HFF-Myc (cell line): Measurements from ENCODE around the gene UBE2D2.

Experiments used
- DNase-seq: peaks from one replicate; pipeline ENCODE4 v3.0.0-alpha.2; 2011; ENCODE audit warnings: low read depth; ENCODE audit errors: extremely low read depth
- H3K4me3 ChIP-seq: replicated peaks from 2 replicates; pipeline ENCODE4 v1.5.1; 2011; ENCODE audit warnings: low read depth, mild to moderate bottlenecking, control low read depth, low read length
- TF ChIP-seq, protein P1 (sequence below): IDR thresholded peaks from 2 replicates; pipeline ENCODE4 v1.5.1; 2012; ENCODE audit warnings: mild to moderate bottlenecking, low read depth, low read length, control low read depth; ENCODE audit errors: missing control alignments

UBE2D2 gene

DNA sequence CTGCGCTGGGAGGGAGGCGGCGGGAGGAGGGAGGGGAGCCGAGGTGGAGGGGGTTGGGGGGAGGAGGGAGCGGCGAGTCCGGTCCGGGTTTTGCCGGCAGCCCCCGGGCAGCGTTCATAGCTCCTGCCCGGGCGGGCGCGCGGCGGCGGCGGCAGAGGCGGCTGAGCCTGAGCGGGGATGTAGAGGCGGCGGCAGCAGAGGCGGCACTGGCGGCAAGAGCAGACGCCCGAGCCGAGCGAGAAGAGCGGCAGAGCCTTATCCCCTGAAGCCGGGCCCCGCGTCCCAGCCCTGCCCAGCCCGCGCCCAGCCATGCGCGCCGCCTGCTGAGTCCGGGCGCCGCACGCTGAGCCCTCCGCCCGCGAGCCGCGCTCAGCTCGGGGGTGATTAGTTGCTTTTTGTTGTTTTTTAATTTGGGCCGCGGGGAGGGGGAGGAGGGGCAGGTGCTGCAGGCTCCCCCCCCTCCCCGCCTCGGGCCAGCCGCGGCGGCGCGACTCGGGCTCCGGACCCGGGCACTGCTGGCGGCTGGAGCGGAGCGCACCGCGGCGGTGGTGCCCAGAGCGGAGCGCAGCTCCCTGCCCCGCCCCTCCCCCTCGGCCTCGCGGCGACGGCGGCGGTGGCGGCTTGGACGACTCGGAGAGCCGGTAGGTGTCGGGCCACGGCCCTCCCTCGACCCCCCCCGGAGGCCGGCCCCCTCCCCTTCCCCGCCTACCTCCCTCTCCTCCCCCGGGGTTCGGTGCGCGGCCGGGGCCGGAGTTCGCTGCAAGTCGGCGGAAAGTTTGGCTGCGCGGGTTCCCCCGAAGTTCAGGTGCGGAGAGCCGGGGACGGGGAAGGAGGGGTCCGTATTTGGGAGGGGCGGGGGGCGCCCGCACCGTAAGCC, 87.3 kb downstream of the UBE2D2 start, which contains the start of gene CXXC5:
CXXC5 (plus strand) TSS at position 145 of the 877 bp plus-strand sequence. CDS start 32,175 bp downstream, outside the sequence.
- DNase-seq = no peak
- H3K4me3 ChIP-seq = peak within 1 kb of the TSS; percentile 62
- TF ChIP-seq, protein P1, sequence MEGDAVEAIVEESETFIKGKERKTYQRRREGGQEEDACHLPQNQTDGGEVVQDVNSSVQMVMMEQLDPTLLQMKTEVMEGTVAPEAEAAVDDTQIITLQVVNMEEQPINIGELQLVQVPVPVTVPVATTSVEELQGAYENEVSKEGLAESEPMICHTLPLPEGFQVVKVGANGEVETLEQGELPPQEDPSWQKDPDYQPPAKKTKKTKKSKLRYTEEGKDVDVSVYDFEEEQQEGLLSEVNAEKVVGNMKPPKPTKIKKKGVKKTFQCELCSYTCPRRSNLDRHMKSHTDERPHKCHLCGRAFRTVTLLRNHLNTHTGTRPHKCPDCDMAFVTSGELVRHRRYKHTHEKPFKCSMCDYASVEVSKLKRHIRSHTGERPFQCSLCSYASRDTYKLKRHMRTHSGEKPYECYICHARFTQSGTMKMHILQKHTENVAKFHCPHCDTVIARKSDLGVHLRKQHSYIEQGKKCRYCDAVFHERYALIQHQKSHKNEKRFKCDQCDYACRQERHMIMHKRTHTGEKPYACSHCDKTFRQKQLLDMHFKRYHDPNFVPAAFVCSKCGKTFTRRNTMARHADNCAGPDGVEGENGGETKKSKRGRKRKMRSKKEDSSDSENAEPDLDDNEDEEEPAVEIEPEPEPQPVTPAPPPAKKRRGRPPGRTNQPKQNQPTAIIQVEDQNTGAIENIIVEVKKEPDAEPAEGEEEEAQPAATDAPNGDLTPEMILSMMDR = no peak

DNA sequence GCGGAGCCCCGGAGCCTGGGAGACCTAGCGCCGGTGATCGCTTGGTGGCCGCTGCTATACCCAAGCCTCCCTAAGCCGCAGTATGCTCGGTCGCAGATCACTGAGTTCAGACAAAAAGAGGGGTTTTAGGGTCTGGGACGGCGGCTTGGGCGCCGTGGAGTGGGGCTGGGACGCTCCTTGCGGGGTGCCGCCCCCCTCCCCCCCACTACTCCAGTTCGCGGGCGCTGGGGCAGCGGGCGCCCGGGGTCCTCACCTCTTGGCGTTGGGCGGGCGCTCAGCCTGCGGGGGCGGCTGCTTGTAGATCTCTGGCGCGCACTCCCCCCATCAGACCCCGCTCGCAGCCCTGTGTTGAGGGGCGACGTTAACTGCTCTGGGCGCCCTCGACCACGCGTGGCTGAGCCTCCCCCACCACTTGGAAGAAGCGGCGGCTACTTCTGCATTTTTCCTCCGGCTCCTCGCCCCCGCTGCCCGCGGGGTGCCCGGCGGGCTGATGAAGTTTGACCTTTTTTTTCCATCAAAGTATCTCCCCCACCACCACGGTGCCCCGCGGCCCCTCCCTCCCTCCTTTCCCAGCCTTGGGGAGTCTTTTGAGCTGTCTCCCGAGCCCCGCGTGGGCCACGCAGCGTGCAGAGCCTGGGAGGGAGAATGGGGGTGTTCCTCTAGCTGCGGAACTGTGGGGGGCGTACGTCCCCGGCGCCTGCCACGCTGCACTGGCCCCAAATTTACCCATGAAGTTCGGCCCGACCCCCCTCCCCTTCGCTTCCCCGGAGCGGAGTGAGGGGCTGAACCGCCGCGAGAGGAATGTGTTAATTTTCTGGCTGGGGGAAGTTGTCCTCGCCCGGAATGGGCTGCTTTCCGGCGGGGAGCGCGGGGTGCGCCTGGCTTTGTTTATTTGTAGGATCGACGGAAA, 88.2 kb downstream of the UBE2D2 start:
- peak overlapping the region; percentile 62 for H3K4me3 ChIP-seq
- TF ChIP-seq, protein P1 = no peak
- DNase-seq = no peak

DNA sequence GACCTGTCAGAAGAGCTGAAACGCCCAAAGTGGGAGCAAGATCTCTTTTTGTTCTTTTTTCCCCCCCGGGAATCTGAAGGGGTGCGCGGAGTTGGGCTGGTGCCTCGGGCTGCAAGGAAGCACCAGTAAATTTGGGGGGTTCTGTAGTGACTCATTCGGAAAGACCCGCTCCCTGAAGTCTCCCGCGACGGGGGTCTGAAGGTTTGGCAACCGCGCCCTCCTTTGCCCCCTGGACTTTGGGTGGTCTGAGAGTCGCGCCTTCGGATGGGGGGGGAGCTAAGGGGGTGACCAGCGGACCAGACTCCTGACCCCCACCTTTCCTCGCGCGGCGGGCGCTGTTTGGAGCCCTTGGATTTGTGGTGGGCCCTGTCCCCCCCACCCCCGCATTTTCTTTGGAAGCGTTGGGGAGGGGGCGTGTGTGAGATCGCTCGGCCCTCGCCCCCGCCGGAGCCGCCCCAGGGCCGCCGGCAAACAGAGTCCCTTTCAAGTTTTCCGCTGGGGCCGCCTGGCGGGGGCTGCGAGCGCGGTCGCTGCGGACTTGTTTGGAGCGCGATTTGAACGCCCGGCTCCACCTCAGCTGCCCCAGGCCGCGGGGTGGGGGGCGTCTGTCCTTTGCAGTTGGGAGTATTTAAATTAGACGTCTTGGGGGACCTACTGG, 89.0 kb downstream of the UBE2D2 start:
- peak overlapping the region; percentile 62 for H3K4me3 ChIP-seq
- no peak for DNase-seq
- TF ChIP-seq, protein P1 = no peak

DNA sequence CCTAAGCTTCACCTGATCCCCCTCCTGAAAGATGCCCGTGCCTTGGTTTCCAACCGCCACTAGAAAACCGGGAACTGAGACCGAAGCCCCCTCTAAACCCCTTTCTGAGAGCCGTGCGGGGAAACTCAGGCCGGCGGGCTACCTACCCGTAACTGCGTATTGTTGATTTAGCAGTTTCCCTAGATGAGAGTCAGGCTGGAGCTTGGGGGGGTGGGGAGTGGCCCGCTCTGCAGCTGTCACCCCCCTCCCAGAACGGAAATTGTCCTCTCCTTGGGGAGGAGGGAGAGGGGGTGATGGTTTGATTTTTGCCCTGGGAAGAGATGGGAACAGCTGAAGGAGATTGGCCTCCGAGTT, 89.5 kb downstream of the UBE2D2 start:
- peak overlapping the region; percentile 62 for H3K4me3 ChIP-seq
- TF ChIP-seq, protein P1 = no peak
- DNase-seq = no peak

DNA sequence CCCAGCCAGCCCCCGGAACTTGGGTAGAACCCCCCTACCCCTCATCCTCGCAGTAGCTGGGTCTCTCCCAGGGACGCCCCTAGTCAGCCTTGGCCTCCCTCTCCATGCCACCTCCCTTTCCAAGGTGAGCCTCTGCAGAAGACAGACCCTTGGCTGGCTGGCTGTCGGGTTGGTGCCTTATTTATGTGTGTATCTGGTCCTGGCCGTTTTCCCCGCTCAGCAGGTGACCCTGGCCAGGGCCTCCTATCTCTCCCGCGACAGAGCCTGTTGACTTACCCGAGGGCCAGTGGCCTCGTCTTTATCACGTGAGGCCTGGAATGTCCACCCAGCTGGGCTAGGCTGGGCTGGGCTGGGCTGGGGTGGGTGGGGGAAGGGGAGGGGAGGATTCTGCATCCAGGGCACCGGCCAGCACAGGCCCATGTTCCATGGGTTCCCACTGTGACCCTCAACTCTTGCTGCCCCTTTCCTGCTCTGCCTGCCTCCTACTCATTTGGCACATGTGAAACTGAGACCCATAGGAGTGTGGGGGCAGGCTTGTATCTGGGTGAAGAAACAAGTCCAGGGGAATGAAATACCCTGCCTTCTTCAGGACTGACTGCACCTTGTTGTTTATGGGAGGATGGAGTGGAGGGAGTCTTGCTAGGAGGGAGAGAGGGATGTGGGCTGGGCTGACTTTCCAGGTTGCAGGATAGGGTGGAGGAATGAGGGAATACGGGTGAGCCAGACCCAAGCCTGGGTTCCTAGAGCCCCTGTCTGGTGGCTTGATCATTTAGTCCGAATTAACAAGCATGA, 90.1 kb downstream of the UBE2D2 start:
- no peak for DNase-seq
- peak overlapping the region; percentile 62 for H3K4me3 ChIP-seq

More for the DNA sequence above, 90.1 kb downstream of the UBE2D2 start:
- TF ChIP-seq, protein P1 = no peak
